Renal cortical epithelial cell (primary cell): ENCODE results near the gene SPIRE2. TPM values are rescaled to one million over a fixed set of nuclear protein-coding genes. Genes with fewer than 3 reads are reported as not detected.

Experiments
- DNase-seq: peaks from one replicate; pipeline ENCODE4 v3.0.0-alpha.2; 2011; ENCODE audit warnings: low read depth
- total RNA-seq: library from RNA; depleted of rRNA; stranded (reverse); fragments of >200 nt; gene quantifications from 2 replicates; pipeline ENCODE4 v1.2.3, GENCODE V29; 2014

SPIRE2 gene
- total RNA-seq, 1 donor from 2014 or later = 6.0 TPM

GRCh38 chr16:89893642-89894548 is 65.6 kb downstream of the SPIRE2 start:
- DNase-seq = no peak

- DNase-seq = no peak
These were observed 67.4 kb downstream of the SPIRE2 start for GRCh38 chr16:89895482-89896250.

DNA sequence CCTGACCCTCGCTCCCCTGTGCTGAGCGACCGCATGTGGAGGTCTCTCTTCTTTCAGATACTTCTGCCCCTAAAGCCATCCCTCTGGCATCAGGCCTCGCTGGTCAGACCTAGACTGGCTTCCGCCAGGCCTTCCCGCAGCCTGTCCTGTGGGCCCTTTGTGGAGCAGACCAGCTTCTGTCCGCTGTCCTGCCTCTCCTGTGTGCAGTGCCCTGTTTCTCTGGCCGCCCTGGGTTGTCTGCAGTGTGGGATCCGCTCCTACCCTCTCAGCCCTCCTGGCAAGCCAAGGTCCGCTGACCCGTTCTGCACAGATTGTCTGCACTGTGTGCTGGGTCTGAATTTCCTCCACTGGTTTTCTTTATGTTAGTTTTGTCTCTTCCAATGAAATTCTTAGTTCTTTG is 68.9 kb downstream of the SPIRE2 start:
- no peak for DNase-seq

- no peak for DNase-seq
These were observed 70.1 kb downstream of the SPIRE2 start for GRCh38 chr16:89898201-89898967.

GRCh38 chr16:89899879-89900481 is 71.7 kb downstream of the SPIRE2 start:
- no peak for DNase-seq

DNA sequence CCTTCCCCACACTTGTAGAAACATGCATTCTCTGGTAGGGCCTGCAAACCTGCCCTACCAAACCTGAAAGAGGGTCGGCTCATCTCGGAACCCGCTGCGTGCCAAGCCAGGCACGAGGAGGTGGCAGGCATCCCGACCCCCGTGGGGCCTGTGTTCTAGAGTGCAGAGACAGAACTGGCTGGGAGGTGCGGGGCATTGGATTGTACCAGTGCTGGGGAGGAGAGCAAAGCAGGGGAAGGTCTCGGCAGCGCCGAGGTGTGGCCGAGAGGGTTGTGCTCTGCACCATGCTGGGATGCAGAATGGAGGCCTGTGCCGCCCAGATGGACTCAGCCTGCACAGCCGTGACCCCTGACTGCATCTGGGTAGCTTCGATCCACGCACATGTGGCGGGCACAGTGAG is 72.6 kb downstream of the SPIRE2 start:
- no peak for DNase-seq

- no peak for DNase-seq
These were observed 74.7 kb downstream of the SPIRE2 start for GRCh38 chr16:89902980-89903379.

- no peak for DNase-seq
These were observed 75.7 kb downstream of the SPIRE2 start for GRCh38 chr16:89903908-89904515.

- DNase-seq = no peak
These were observed 76.6 kb downstream of the SPIRE2 start for GRCh38 chr16:89904606-89905510.

DNA sequence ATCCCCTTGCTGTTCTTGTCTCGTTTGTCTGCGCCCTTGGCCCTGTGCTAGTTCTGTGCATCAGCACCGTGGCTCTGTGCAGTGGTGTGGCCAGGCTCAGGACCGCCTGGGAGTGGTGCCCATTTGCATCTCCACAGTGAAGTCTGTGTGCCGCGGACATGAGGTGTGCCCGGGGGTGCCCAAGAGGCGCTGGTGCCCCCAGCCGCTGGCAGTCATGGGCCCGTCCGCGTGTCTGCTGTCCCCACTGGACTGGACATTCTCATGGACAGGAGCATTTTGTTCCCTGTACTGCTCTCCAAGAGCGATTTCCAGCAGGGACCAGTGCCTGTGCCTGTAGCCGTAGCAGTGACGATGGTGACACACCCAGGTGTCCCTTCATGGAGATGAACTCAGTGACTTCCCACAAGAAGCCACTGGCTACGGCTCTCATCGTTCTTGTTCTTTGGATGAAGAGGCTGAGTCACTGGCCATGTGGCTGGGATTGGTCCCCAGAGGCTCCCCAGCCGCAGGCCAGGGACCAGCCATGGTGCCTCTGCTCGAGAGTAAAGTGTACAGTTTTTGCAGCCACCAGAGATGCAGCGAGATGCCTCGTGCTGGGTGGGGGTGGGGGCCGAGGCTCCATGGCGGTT is 77.3 kb downstream of the SPIRE2 start:
- no peak for DNase-seq

- no peak for DNase-seq
These were observed 78.1 kb downstream of the SPIRE2 start for GRCh38 chr16:89906140-89907025.

GRCh38 chr16:89907055-89907814 is 79.0 kb downstream of the SPIRE2 start:
- no peak for DNase-seq

- DNase-seq = no peak
These were observed 80.0 kb downstream of the SPIRE2 start for GRCh38 chr16:89908236-89908635.

DNA sequence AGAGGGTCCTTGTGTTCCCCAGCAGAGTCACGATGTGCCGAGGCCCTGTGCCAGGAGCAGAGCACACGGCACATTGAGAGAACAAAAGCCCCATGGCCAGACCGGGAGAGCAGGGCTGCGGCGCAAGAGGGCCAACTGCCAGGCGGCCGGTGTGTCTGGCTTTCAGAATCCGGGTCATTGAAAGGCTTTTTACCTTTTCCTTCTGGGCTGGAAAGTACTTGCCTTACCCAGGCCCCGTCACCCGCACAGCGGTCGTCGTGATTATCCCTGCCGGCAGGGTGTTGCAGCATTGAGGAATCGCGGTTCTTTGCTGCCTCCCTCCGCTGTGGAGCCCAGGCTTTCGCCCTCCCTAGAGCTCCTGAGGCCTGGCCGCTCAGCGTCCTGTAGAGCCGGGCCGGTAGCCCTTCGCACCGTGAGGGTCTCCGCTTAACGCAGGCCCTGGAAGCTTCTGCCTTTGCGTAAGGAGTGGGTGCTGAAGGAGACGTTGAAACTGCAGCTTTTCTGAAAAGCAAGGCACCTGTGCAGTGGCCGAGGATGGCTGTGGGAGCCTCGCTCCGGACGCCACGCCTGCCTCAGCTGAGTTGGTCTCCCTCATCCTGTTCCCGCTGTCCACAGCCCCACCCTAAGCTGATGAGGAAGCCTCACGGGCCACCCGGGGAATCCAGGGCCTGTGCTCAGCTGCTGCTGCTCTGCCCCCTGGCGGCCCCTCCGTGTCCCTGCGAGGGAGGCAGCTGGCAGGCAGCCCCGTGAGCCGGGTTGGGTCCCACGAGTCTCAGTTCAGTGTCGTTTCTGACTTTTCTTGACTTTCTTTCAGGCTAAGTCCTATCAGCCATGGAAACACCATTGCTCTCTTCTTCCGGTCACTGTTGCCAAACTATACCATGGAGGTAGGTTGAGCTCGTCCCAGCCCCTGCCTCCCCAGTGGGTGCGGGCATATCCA is 81.8 kb downstream of the SPIRE2 start:
- DNase-seq = no peak

GRCh38 chr16:89910717-89911354 is 82.6 kb downstream of the SPIRE2 start:
- DNase-seq = no peak

DNA sequence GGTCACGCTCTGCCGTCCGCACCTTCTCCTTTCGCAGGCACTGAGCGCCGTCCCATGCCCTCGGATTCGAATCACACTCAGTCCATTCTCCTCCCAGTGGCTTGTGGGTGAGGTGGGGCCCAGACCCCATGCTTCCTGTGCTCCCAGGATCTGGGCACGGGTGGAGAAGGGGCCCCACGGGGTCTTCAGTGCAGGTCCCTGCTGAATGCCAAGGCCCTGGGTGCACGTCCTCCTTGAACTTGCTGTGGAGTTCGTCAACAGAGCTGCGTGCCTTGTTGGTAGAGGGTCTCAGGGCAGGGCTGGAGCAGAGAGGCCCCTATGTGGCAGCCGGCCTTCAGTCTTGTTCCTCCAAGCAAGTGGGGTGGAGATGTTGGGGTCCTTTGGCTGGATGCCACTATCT is 83.1 kb downstream of the SPIRE2 start:
- DNase-seq = no peak
